ENCODE results near the gene TEAD1.

Gene TEAD1

GRCh38 chr11:12915093-12915492, 240.9 kb downstream of the TEAD1 start:
- Histone ChIP-seq H3K4me1 (ENCODE audit: insufficient read depth, poor library complexity, severe bottlenecking) (no peaks in the 10 kb centered on the region), H3K36me3 (ENCODE audit: low read depth) (peaks cover 17% of the 10 kb centered on the region), H3K27me3 (ENCODE audit: insufficient read depth, poor library complexity, severe bottlenecking) (no peaks in the 10 kb centered on the region), H3K4me3 (ENCODE audit: severe bottlenecking) (no peak overlapping the region), H3K27ac (ENCODE audit: poor library complexity, severe bottlenecking) (no peak overlapping the region), H3K9me3 (ENCODE audit: severe bottlenecking) (no peaks in the 10 kb centered on the region)
- DNase-seq (ENCODE audit: low spot score), result no peak
- TF ChIP-seq CTCF (IDR thresholded peaks at IDR 0.05; ENCODE audit: poor library complexity, severe bottlenecking), result no peak
- ATAC-seq (ENCODE audit: low read depth), result no peak

- Histone ChIP-seq H3K4me3 (ENCODE audit: severe bottlenecking) (no peak overlapping the region), H3K9me3 (ENCODE audit: severe bottlenecking) (no peaks in the 10 kb centered on the region), H3K27ac (ENCODE audit: poor library complexity, severe bottlenecking) (no peak overlapping the region), H3K4me1 (ENCODE audit: insufficient read depth, poor library complexity, severe bottlenecking) (no peaks in the 10 kb centered on the region), H3K27me3 (ENCODE audit: insufficient read depth, poor library complexity, severe bottlenecking) (no peaks in the 10 kb centered on the region), H3K36me3 (ENCODE audit: low read depth) (peaks cover 11% of the 10 kb centered on the region)
- no peak for TF ChIP-seq CTCF (IDR thresholded peaks at IDR 0.05; ENCODE audit: poor library complexity, severe bottlenecking)
- ATAC-seq (ENCODE audit: low read depth) (no peak), DNase-seq (ENCODE audit: low spot score) (no peak)
These were observed 243.6 kb downstream of the TEAD1 start for GRCh38 chr11:12917822-12918221.

- Histone ChIP-seq H3K4me3 (ENCODE audit: severe bottlenecking) (no peak overlapping the region), H3K9me3 (ENCODE audit: severe bottlenecking) (no peaks in the 10 kb centered on the region), H3K27me3 (ENCODE audit: insufficient read depth, poor library complexity, severe bottlenecking) (no peaks in the 10 kb centered on the region), H3K27ac (ENCODE audit: poor library complexity, severe bottlenecking) (no peak overlapping the region), H3K4me1 (ENCODE audit: insufficient read depth, poor library complexity, severe bottlenecking) (no peaks in the 10 kb centered on the region), H3K36me3 (ENCODE audit: low read depth) (peaks cover 11% of the 10 kb centered on the region)
- no peak for DNase-seq (ENCODE audit: low spot score)
- ATAC-seq (ENCODE audit: low read depth), result no peak
- no peak for TF ChIP-seq CTCF (IDR thresholded peaks at IDR 0.05; ENCODE audit: poor library complexity, severe bottlenecking)
These were observed 244.4 kb downstream of the TEAD1 start for GRCh38 chr11:12918667-12919066.

- Histone ChIP-seq H3K4me3 (ENCODE audit: severe bottlenecking) (no peak overlapping the region), H3K9me3 (ENCODE audit: severe bottlenecking) (no peaks in the 10 kb centered on the region), H3K27ac (ENCODE audit: poor library complexity, severe bottlenecking) (no peak overlapping the region), H3K27me3 (ENCODE audit: insufficient read depth, poor library complexity, severe bottlenecking) (no peaks in the 10 kb centered on the region), H3K36me3 (ENCODE audit: low read depth) (peaks cover 25% of the 10 kb centered on the region), H3K4me1 (ENCODE audit: insufficient read depth, poor library complexity, severe bottlenecking) (no peaks in the 10 kb centered on the region)
- no peak for TF ChIP-seq CTCF (IDR thresholded peaks at IDR 0.05; ENCODE audit: poor library complexity, severe bottlenecking)
- DNase-seq (ENCODE audit: low spot score), result no peak
- ATAC-seq (ENCODE audit: low read depth), result no peak
These were observed 248.2 kb downstream of the TEAD1 start for GRCh38 chr11:12922418-12922817.

GRCh38 chr11:12922980-12923507, 248.8 kb downstream of the TEAD1 start:
- no peak overlapping the region for H3K27ac ChIP-seq (ENCODE audit: poor library complexity, severe bottlenecking)
- no peaks in the 10 kb centered on the region for H3K4me1 ChIP-seq (ENCODE audit: insufficient read depth, poor library complexity, severe bottlenecking)
- ATAC-seq (ENCODE audit: low read depth) (no peak), DNase-seq (ENCODE audit: low spot score) (no peak)
- H3K27me3 ChIP-seq (ENCODE audit: insufficient read depth, poor library complexity, severe bottlenecking), result no peaks in the 10 kb centered on the region
- no peak for TF ChIP-seq CTCF (IDR thresholded peaks at IDR 0.05; ENCODE audit: poor library complexity, severe bottlenecking)
- peaks cover 31% of the 10 kb centered on the region for H3K36me3 ChIP-seq (ENCODE audit: low read depth)
- no peaks in the 10 kb centered on the region for H3K9me3 ChIP-seq (ENCODE audit: severe bottlenecking)
- no peak overlapping the region for H3K4me3 ChIP-seq (ENCODE audit: severe bottlenecking)
